B cell (primary cell): ENCODE results near the gene ATP10A.

Experiments used
- CTCF ChIP-seq: fragments of 200-600 bp; IDR thresholded peaks from one replicate; pipeline ENCODE4 v1.8.0; 2022; ENCODE audit warnings: antibody characterized with exemption, mild to moderate bottlenecking
- EZH2 ChIP-seq: IDR thresholded peaks from 2 replicates; pipeline ENCODE4 v1.6.1; 2012; ENCODE audit warnings: borderline replicate concordance, low read depth, mild to moderate bottlenecking, moderate library complexity, low read length; ENCODE audit not compliant: insufficient read depth, poor library complexity, severe bottlenecking

- TF ChIP-seq CTCF (no peak), EZH2 (no peak)
These were observed 209.8 kb downstream of the ATP10A start for GRCh38 chr15:25653371-25653770.
